Ascending aorta (tissue), 2 donors: ENCODE measurements around the gene CDK11B. TPM values are rescaled to one million over a fixed set of nuclear protein-coding genes. Genes with fewer than 3 reads are reported as not detected.
"Not testable (repeated sequence)": the region's sequence is repeated elsewhere in the genome, so short reads cannot be mapped to it uniquely, and the experiment has no call there.

Source experiments
- DNase-seq, 2 donors: peaks; one replicate each; pipeline ENCODE4 v3.0.0-alpha.2; 2019; ENCODE audit warnings: low spot score in 2 of 2
- H3K27ac ChIP-seq, 2 donors: fragments of 200-600 bp; sonication (generic); one replicate each; pipeline ENCODE4 v1.5.1; 2016 to 2017; ENCODE audit warnings: mild to moderate bottlenecking in 1 of 2
- H3K27me3 ChIP-seq: fragments of 200-600 bp; sonication (generic); one replicate; pipeline ENCODE4 v1.5.1; 2017
- H3K36me3 ChIP-seq, 2 donors: fragments of 200-600 bp; sonication (generic); one replicate each; pipeline ENCODE4 v1.5.1; 2016
- H3K4me1 ChIP-seq, 2 donors: fragments of 200-600 bp; sonication (generic); one replicate each; pipeline ENCODE4 v1.5.1; 2016 to 2017; ENCODE audit warnings: mild to moderate bottlenecking in 1 of 2
- H3K4me3 ChIP-seq, 2 donors: fragments of 200-600 bp; sonication (generic); one replicate each; pipeline ENCODE4 v1.5.1; 2016 to 2017; ENCODE audit warnings: mild to moderate bottlenecking in 1 of 2
- H3K9me3 ChIP-seq, 2 donors: fragments of 200-600 bp; sonication (generic); one replicate each; pipeline ENCODE4 v1.5.1; 2016
- CTCF ChIP-seq, 3 experiments: fragments of 200-600 bp in 2 of 3; fragments of 450-650 bp in 1 of 3; sonication (generic) in 2 of 3; IDR thresholded peaks; one replicate each; pipeline ENCODE4 v1.5.1; 2016 to 2019; ENCODE audit warnings: antibody characterized with exemption in 3 of 3, mild to moderate bottlenecking in 1 of 3, moderate library complexity in 1 of 3
- intact Hi-C: fragments of 100-400 bp; cut with DNase I; formaldehyde crosslinking; loops from one replicate; pipeline ENCODE4 v1.15.1; 2023
- total RNA-seq: library from RNA; depleted of rRNA; stranded (reverse); fragments of >200 nt; gene quantifications from one replicate; pipeline ENCODE4 v1.1.0, GENCODE V29; 2016

The CDK11B gene
- total RNA-seq = 24.8 TPM

GRCh38 chr1:1658583-1659549 is at the start of gene CDK11B:
CDK11B (minus strand) TSS chr1:1659004; CDS start chr1:1657485, 1,519 bp downstream.
- TF ChIP-seq CTCF (IDR thresholded peaks at IDR 0.05) = peak in 2 of 3 experiments; percentile 18 to 22
- DNase-seq = peak; percentile 95 to 97
- H3K27ac ChIP-seq = peak within 1 kb of the TSS; percentile 96 to 99
- intact Hi-C loops = loop anchor here (2.0 to 5.0 kb wide), 2 partner anchors 28 to 42 kb away; partner anchors contain the start of gene MIB2
- H3K4me3 ChIP-seq = peak within 1 kb of the TSS; percentile 75 to 80
- H3K36me3 ChIP-seq = peaks cover 29 to 32% of the 10 kb centered on the region in 2 donors
- H3K27me3 ChIP-seq, H3K9me3 ChIP-seq: not testable (repeated sequence)
- peaks cover 0 to 14% of the 10 kb centered on the region in 2 donors for H3K4me1 ChIP-seq

- H3K27me3 ChIP-seq, intact Hi-C loops, H3K9me3 ChIP-seq, H3K27ac ChIP-seq, H3K4me1 ChIP-seq, H3K4me3 ChIP-seq: not testable (repeated sequence)
- peaks cover 19 to 21% of the 10 kb centered on the region in 2 donors for H3K36me3 ChIP-seq
- DNase-seq = peak in 1 of 2 donors; percentile 7
These were observed 49.1 kb upstream of the CDK11B start for GRCh38 chr1:1707897-1708296.

DNA sequence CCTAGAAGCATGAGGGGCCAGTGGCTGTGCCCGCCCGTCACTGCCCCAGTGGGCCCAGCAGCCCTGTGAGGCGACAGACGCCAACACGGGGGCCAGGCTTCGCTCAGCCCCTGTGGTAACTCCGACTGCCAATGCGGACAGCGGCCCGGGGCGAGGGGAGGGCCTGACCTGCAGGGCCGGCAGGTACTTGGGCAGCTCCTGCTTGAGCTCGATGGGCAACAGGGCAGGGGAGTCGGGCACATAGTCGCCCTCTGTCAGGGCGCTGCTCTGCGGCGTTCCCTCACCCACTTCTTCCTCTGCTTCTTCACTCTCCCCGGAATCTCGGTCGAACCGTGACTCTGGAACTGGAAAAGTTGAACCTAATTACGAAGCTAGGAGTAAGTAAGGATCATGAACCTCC is 48.4 kb upstream of the CDK11B start:
- peak in 1 of 2 donors; percentile 19 for DNase-seq
- intact Hi-C loops, H3K27ac ChIP-seq, H3K4me3 ChIP-seq, H3K9me3 ChIP-seq, H3K4me1 ChIP-seq, H3K27me3 ChIP-seq: not testable (repeated sequence)
- H3K36me3 ChIP-seq = peaks cover 19 to 21% of the 10 kb centered on the region in 2 donors

DNA sequence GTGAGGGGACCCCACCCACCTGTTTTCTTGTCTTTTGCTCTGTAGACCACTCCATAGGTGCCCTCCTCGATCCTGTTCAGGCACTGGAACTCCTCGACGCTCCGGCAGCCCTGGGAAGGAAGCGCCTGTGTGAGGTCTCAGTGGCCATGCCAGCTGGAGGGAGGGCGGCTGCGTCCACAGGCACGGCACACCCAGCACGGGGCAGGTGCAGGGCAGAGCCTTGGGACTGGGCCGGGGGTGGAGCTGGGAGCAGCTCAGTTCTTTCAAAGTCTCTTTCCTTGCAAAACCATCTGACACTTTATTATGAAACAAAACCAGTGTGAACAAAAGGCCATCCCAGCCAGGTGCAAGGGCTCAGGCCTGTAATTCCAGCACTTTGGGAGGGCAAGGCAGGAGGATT is 46.8 kb upstream of the CDK11B start:
- H3K27me3 ChIP-seq, H3K9me3 ChIP-seq, H3K4me1 ChIP-seq, H3K4me3 ChIP-seq, H3K27ac ChIP-seq, intact Hi-C loops: not testable (repeated sequence)
- peak in 1 of 2 donors; percentile 42 for DNase-seq
- peaks cover 19 to 21% of the 10 kb centered on the region in 2 donors for H3K36me3 ChIP-seq

- H3K27me3 ChIP-seq, H3K27ac ChIP-seq, intact Hi-C loops, H3K4me3 ChIP-seq, H3K4me1 ChIP-seq, H3K9me3 ChIP-seq: not testable (repeated sequence)
- DNase-seq = peak in 1 of 2 donors; percentile 42
- peaks cover 19 to 21% of the 10 kb centered on the region in 2 donors for H3K36me3 ChIP-seq
These were observed 45.6 kb upstream of the CDK11B start for GRCh38 chr1:1704284-1704957.

DNA sequence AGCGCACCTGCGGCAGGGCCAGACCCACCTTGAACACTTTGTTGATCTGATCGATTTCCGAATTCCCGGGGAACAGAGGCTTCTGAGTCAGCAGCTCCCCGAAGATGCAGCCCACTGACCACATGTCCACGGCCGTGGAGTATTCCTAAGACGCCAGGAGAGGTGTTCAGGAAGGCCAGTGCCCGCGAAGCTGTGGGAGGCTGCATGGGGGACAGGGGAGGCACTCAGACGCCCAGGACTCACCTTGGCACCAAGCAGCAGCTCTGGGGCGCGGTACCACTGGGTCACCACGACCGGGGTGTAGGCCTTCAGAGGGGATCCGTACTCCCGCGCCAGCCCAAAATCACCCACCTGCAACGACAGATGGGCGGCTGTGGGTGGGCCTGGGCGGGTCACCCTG is 45.0 kb upstream of the CDK11B start:
- Histone ChIP-seq H3K36me3 (peaks cover 19 to 21% of the 10 kb centered on the region in 2 donors), H3K4me1 (no peaks in the 10 kb centered on the region), H3K27me3 (no peaks in the 10 kb centered on the region), H3K27ac (no peak overlapping the region), H3K9me3 (no peaks in the 10 kb centered on the region), H3K4me3 (no peak overlapping the region)
- TF ChIP-seq CTCF (IDR thresholded peaks at IDR 0.05) = no peak
- intact Hi-C loops = no loop called here
- DNase-seq = peak in 1 of 2 donors; percentile 60

GRCh38 chr1:1702506-1702905 is 43.7 kb upstream of the CDK11B start:
- H3K4me3 ChIP-seq, H3K4me1 ChIP-seq, DNase-seq, intact Hi-C loops, H3K27ac ChIP-seq, H3K27me3 ChIP-seq, H3K9me3 ChIP-seq: not testable (repeated sequence)
- peaks cover 19 to 21% of the 10 kb centered on the region in 2 donors for H3K36me3 ChIP-seq

DNA sequence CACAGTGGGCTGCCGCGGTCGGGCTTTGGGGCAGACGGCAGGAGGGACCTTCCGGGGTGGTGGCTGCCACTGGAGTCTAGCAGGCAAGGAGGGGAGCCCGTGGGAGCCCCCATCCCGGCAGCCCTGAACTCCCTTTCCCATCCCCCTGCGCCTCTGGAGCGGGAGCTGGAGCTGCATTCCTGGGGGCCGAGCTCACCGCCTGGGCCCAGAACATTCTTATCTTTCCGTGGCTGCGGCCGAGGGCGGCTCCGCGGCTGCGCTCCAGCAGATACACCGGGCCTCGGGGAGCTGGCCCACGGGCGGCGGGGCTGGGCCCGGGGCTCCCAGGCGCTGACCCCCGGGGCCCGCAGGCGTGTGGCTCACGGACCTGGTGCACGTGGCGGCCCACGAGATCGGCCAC is 41.8 kb upstream of the CDK11B start:
- H3K4me3 ChIP-seq, DNase-seq, H3K27ac ChIP-seq, H3K27me3 ChIP-seq, H3K9me3 ChIP-seq, intact Hi-C loops, H3K4me1 ChIP-seq: not testable (repeated sequence)
- peaks cover 12 to 15% of the 10 kb centered on the region in 2 donors for H3K36me3 ChIP-seq

- H3K9me3 ChIP-seq, H3K27ac ChIP-seq, H3K27me3 ChIP-seq, DNase-seq, H3K4me1 ChIP-seq, intact Hi-C loops, H3K4me3 ChIP-seq: not testable (repeated sequence)
- H3K36me3 ChIP-seq = peaks cover 12 to 15% of the 10 kb centered on the region in 2 donors
These were observed 41.3 kb upstream of the CDK11B start for GRCh38 chr1:1700067-1700466.

GRCh38 chr1:1699061-1699460 is 40.3 kb upstream of the CDK11B start:
- not testable (repeated sequence) for H3K4me3 ChIP-seq, H3K27me3 ChIP-seq, H3K4me1 ChIP-seq, H3K9me3 ChIP-seq, H3K27ac ChIP-seq, H3K36me3 ChIP-seq
- peak in 1 of 2 donors; percentile 50 for DNase-seq
- intact Hi-C loops = loop anchor here (10.0 kb wide), 1 partner anchor 46 kb away; no protein-coding TSS in a partner anchor

- not testable (repeated sequence) for H3K4me3 ChIP-seq, H3K9me3 ChIP-seq, H3K36me3 ChIP-seq, H3K27me3 ChIP-seq, H3K4me1 ChIP-seq, H3K27ac ChIP-seq
- intact Hi-C loops = loop anchor here (10.0 kb wide), 1 partner anchor 47 kb away; no protein-coding TSS in a partner anchor
- peak in 1 of 2 donors; percentile 59 for DNase-seq
These were observed 38.8 kb upstream of the CDK11B start for GRCh38 chr1:1697358-1698183.
